ACHN (cell line): ENCODE data around the gene SENP7.
"Not testable (repeated sequence)": the region's sequence is repeated elsewhere in the genome, so short reads cannot be mapped to it uniquely, and the experiment has no call there.

Experiments
- DNase-seq: peaks from one replicate; pipeline ENCODE4 v3.0.0-alpha.2; 2015
- in situ Hi-C: cut with HindIII; loops from 2 replicates; pipeline ENCODE4 v1.10.0; 2017; ENCODE audit warnings: low sequenced_read_pairs, low pct_ligation_motif_present, low pct_unique_long_range_greater_than_20kb

The SENP7 gene

DNA sequence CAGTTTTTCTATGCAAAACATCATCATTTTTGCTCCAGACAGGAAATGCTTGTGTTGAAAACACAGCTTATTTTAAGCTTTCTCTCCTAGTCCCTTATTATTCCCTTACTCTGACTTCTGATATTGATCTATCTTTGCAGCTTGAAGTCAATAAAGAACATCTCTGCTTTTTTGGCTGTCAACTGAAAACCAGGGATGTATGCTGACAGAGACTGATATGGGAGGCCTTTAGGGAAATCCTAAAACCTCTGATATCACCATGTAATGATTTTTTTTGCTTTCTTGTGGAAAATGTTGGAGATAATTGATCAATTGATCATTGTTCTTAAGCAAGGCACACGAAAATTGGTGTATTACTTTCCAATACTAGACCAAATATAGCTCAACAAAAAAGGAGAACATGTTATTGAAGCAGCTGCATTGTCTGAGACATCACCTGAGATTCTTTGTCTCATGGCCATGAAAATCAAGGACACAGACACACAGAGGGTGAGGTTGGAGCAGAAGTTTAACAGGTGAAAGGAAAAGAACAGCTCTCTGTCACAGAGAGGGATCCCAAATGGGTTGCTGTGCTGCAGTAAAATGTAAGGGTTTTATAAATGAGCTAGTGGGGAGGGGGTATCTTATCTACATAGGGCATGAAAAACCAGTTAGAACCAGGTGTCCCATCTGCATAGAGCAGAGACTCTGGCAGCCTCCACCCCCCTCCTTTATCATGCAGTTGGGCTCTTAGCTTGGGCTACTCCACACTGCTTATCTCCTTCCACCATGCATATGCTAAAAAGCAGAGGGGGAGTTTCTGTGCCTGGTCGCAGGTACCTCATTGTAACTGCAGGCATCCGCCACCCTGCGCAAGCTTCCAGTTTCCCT lies 17.0 kb upstream of the SENP7 start:
- in situ Hi-C loops = no loop called here
- no peak for DNase-seq

GRCh38 chr3:101527906-101528305 lies 14.9 kb upstream of the SENP7 start:
- DNase-seq = no peak
- in situ Hi-C loops = no loop called here

DNA sequence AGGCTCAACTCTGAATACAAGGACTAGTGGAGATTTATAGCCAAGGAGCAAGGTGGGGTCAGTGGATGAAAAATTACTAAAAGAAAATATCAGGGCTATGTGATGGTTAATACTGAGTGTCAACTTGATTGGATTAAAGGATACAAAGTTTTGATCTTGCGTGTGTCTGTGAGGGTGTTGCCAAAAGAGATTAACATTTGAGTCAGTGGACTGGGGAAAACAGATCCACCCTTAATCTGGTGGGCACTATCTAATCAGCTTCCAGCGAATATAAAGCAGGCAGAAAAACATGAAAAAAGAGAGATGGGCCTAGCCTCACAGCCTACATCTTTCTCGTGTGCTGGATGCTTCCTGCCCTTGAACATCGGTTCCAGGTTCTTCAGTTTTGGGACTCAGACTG lies 14.4 kb upstream of the SENP7 start:
- in situ Hi-C loops = no loop called here
- DNase-seq = no peak

DNA sequence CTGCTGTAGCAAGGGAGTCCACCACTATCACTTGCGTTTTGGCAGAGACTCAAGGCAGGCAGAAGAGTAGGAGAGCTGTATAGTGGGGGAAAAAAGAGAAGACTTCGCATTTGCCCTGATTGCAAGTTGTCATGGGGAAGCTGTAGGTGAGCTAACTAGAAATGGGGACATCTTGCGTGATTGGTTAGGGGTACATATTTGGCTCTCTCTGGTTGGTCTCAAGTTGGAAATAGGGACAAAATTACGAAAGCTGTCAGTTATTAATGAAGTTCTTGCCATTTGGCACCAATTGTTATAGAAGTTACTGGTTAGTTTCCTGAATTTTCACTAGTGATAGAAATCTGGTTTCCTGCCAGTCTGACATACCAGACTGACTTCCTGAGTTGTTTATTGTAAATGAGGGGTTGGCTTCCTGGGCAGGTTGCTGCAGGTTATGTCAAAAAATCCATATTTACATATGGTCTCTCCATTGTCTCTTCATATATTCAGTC lies 8.2 kb upstream of the SENP7 start:
- DNase-seq = no peak
- in situ Hi-C loops = no loop called here

GRCh38 chr3:101519685-101520365 lies 6.8 kb upstream of the SENP7 start:
- peak; percentile 6 for DNase-seq
- in situ Hi-C loops = no loop called here

- no peak for DNase-seq
- in situ Hi-C loops = no loop called here
Observed at GRCh38 chr3:101518421-101518871, 5.4 kb upstream of the SENP7 start.

DNA sequence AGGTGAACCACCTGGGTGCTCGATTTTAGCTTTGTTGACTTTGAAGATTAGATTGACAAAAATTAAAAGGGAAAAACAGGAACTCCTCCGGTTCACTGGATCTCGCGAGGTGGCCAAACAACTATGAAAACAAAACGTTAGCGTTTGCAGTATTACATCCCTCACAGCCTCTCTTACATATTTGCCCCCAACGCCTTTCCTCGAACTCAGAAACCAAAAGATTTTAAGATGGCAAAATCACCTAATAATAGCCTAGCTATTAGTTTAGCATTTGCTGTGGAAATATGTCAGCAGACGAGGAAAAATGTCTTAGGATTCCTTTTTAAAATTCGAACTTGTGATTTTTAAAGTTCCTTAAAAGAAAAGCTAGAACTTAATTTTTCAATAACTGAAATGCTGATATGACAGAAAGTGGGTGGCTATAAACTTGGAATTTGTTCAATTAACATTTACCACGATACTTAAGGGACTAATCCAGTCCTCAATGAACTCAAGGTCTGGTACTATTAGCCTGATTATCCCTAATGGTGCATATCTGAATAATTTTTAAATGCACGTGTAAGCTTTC lies 491 bp upstream of the SENP7 start:
- in situ Hi-C loops = no loop called here
- DNase-seq = peak; percentile 66

DNA sequence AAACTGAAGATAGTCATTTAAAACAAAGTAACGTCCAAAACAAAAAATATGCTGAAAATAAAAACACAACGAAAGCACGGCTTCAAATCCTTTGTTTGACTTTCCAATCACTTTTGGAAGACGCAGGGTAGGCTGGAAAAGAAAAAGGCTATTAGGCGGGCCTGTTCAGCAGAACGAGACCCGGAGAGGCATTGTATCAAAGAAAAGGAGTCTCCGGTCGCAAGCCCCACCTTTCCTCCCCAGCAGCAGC lies 691 bp downstream of the SENP7 start:
- no peak for DNase-seq
- in situ Hi-C loops = no loop called here

- in situ Hi-C loops = no loop called here
- DNase-seq = no peak
Observed at GRCh38 chr3:101509811-101510210, 3.2 kb downstream of the SENP7 start.

DNA sequence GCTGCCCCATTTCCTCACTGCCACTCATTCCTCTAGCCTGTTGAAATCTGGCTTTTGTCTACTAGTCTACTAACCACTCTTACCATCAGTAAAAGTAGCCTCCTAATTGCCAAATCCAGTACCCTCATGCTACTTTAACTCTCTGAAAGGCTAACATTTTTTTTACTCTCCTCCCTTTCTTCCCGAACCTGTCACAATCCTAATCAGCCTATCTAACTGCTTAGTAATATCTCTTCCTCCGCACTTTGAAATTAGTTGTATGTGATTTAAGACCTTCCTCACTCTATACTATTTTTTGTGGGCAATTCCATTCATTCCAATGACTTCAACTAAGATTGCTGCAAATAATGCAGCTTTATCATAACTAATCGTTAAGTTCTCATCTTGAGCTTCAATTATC lies 3.7 kb downstream of the SENP7 start:
- DNase-seq = no peak
- in situ Hi-C loops = no loop called here

DNA sequence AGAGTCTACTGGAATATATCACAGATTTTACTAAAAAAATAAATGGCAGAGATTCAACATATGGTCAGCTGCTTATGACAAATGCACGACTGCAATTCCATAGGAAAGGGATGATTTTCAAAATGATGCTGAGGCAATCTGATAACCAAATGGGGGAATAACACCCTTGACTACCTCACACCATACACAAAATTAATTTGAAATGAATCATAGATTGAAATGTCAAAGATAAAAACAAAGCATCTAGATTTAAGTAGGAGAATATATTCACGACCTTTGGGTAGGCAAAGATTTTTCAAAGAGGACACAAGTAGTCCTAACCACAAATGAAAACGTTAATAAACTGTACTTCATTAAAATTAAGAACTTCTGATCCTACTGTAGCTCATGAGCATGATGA lies 11.2 kb downstream of the SENP7 start:
- in situ Hi-C loops = no loop called here
- DNase-seq = no peak

- in situ Hi-C loops = no loop called here
Observed at GRCh38 chr3:101500208-101500607, 12.8 kb downstream of the SENP7 start.

DNA sequence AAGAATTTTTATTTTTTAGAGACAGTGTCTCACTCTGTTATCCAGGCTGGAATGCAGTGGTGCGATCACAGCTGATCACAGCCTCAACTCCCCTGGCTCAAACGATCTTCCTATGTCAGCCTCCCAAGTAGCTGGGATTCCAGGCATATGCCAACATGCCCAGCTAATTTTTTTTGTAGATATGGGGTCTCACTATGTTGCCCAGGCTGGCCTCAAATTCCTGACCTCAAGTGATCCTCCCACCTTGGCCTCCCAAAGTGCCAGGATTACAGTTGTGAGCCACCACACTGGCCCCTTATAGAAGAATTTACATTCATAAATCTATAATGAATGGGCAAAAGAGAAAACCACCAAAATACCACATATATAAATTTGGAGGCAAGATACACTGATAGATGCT lies 15.2 kb downstream of the SENP7 start:
- DNase-seq = no peak
- in situ Hi-C loops = no loop called here

More at GRCh38 chr3:101500208-101500607, 12.8 kb downstream of the SENP7 start:
- no peak for DNase-seq

GRCh38 chr3:101495552-101495951 lies 17.5 kb downstream of the SENP7 start:
- in situ Hi-C loops = no loop called here
- no peak for DNase-seq

GRCh38 chr3:101484805-101485620 lies 28.0 kb downstream of the SENP7 start:
- DNase-seq = peak; percentile 54
- in situ Hi-C loops = no loop called here

- no peak for DNase-seq
- in situ Hi-C loops = no loop called here
Observed at GRCh38 chr3:101478980-101479379, 34.0 kb downstream of the SENP7 start.

- DNase-seq, in situ Hi-C loops: not testable (repeated sequence)
Observed at GRCh38 chr3:101474841-101475552, 38.0 kb downstream of the SENP7 start.

- DNase-seq, in situ Hi-C loops: not testable (repeated sequence)
Observed at GRCh38 chr3:101468676-101469075, 44.3 kb downstream of the SENP7 start.
